TTC549 (cell line): Measurements from ENCODE around the gene ZNF81.
"Not testable (repeated sequence)": the region's sequence is repeated elsewhere in the genome, so short reads cannot be mapped to it uniquely, and the experiment has no call there.

Source experiments
- FAIRE-seq: peaks from 2 replicates; lab custom pipeline; 2012; peaks lifted over from hg19 to GRCh38; lab: Jason Lieb, UNC

Gene ZNF81

DNA sequence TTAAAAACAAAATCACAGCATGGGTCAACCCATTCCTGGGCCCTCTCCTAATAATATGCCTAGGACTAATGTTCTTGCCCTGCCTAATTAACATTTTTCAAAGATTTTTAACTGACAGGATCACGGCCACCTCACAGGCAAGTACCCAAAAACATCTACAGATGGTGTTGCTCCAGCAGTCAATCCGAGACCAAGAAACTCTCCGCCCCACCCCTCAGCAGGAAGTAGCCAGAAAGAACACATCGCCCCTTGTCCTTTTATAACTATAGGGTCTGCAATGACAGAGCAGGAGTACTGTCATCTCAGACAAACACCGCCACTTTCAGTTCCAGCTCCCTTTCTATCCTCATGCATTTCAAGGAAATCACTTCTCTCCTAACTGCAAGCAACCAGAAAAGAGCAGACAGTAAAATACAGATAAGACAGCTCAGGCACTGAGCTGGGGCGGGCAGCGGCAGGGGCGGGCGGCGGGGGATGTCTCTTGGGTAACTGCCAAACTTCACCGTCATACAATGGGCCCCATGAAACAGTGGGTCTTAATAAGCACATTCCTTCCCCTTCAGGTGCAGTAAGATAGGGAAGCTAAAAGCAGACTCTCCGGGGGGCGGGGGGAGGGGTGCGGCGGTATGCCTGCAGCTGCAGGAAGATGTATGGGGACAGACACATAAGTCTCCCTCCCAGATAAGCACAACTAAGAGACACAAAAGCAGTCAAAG, 99.7 kb downstream of the ZNF81 start:
- FAIRE-seq = no peak

- FAIRE-seq = no peak
These were observed 100.2 kb downstream of the ZNF81 start for GRCh38 chrX:47936940-47937317.

GRCh38 chrX:47940448-47940847, 103.7 kb downstream of the ZNF81 start:
- no peak for FAIRE-seq

DNA sequence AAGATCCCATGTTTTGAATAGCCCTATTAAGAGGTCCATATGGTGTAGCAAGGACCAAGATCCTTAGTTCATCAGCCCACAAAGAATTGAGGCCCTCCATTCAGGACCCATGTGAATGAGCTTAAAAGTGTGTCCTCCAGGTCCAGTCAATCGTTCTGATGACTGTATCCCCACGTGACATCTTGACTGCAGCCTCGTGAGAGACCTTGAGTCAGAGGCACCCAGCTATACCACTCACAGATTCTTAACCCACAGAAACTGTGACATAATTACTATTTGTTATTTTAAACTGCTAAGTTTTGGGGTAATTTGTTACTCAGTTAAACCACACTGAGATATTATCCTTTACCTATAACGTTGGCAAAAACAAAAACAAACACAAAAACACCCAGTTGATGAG, 104.7 kb downstream of the ZNF81 start:
- FAIRE-seq = no peak

DNA sequence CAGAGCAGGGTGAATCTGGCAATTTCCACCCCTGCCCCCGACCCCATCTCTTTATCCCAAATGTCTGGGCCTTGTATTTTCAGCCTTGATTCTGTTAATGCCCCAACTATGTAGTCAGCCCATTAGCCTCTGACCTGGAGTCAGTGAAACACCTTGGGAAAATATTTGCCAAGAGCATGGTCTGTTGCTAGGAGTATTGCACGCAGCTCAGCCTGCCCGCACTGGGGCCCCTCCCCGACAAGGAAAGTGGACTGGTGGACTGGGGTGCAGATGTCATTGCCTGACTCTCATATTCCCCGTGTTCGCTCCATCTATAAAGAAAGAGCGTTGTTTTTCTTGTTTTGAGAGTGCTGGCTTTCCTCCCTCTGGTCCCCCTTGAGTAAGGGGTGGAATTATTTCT, 118.6 kb downstream of the ZNF81 start:
- FAIRE-seq = not testable (repeated sequence)

GRCh38 chrX:47956016-47956415, 119.3 kb downstream of the ZNF81 start:
- no peak for FAIRE-seq

DNA sequence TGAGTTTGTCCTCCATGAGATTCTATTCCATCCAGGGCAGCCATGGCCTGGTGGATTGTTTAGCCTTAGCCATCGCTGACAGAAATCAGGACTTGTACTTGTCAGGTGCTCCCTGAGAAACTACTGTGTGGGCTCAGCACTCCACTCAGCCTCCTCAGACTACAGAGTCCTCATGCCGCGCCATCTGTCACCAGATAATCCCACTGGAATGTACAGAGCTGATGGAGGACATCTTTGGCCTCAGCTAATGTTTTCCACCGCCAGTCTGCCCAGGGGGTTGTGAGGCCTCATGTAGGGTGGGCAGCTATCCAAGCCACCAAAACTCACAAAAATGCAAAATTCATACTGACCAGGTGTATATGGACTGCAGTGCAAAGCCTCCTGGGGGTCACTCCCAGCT, 121.5 kb downstream of the ZNF81 start:
- FAIRE-seq = not testable (repeated sequence)

DNA sequence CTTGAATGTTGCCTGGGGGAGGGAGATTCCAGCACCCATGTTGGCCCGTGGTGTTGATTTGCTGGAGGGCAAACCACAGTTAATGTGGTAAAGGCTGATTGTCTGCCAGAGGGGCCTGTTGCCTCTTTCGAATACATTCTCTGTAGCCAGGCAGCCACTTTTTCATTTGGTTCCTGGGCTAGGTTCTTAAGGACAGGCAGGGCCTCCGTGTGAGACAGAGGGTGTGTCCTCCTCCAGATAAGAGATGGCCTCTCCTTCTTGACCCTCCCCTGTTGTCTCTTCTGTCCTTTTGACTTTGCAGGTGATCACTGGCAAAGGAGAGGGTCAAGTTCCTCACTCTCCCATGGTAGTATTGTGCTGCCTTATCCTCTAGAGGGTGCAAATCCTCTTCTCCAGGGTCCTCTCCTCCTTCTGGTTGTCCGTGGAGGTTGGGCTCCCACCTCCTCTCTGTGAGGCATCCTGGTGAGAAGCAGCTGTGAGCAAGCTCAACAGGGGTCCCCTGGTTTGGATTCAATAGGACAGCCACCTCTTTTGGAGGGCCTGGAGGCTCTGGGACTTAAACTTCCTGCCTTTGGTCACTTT, 122.2 kb downstream of the ZNF81 start:
- no peak for FAIRE-seq

- FAIRE-seq = no peak
These were observed 123.7 kb downstream of the ZNF81 start for GRCh38 chrX:47960406-47960805.

- FAIRE-seq = not testable (repeated sequence)
These were observed 125.1 kb downstream of the ZNF81 start for GRCh38 chrX:47961830-47962229.

DNA sequence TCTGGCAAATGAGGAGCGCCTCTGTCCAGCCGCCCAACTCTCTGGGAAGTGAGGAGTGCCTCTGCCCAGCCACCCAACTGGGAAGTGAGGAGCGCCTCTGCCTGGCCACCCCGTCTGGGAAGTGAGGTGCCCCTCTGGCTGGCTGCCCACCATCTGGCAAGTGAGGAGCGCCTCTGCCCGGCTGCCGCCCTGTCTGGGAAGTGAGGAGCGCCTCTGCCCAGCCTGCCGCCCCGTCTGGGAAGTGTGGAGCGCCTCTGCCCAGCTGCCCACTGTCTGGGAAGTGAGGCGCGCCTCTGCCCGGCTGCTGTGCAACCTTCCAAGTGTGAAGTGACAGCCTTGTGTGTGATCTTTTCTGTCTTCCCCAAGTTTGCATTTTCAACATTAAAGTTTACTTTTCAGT, 128.8 kb downstream of the ZNF81 start:
- not testable (repeated sequence) for FAIRE-seq
